ENCODE data around the gene ZNF629.

ZNF629 gene

DNA sequence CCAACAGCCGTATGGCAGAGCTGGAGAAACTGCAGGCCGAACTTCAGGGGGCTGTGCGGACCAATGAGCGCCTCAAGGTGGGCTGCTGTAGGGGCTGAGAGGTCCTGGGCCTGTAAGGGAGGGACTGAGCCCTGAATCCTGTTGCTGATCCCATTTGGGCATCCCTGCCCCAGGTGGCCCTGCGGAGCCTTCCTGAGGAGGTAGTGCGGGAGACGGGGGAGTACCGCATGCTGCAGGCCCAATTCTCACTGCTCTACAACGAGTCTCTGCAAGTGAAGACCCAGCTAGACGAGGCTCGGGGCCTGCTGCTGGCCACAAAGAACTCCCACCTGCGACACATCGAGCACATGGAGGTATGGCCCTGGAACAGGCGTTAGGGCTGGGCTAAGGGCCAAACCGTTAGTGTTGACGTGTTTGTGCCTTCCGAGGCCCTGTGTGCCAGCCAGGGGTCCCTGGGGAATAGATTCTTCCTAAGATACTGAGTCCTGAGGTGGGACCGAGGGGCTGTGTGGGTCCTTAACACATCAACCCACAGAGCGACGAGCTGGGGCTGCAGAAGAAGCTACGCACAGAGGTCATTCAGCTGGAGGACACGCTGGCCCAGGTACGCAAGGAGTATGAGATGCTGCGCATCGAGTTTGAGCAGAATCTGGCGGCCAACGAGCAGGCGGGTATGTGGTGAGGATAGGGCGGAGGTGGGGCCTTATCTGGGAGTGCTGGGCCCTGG, 20.6 kb downstream of the ZNF629 start:
- DNase-seq, result no peak

DNA sequence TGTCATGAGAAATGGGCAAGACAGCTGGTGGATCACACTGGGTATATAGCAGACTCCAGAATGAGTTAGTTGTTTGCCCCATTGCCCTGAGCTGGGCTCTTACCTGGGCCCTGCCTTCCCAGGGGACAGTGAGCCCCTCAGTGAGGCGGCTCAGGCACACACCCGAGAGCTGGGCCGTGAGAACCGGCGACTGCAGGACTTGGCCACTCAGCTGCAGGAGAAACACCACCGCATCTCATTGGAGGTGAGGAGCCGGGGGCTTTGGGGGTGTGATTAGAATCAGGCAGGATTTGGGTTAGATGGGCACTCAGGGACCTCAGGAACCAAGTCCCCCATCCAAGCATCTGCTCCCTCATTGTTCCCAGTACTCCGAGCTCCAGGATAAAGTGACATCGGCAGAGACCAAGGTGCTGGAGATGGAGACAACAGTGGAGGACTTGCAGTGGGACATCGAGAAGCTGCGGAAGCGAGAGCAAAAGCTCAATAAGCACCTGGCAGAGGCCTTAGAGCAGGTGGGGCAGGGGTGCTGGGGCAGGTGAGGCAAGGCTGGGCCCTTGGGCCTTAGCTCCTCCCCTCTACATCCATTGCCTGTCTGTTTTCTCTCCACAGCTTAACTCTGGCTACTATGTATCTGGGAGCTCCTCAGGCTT, 22.1 kb downstream of the ZNF629 start:
- DNase-seq, result no peak

DNA sequence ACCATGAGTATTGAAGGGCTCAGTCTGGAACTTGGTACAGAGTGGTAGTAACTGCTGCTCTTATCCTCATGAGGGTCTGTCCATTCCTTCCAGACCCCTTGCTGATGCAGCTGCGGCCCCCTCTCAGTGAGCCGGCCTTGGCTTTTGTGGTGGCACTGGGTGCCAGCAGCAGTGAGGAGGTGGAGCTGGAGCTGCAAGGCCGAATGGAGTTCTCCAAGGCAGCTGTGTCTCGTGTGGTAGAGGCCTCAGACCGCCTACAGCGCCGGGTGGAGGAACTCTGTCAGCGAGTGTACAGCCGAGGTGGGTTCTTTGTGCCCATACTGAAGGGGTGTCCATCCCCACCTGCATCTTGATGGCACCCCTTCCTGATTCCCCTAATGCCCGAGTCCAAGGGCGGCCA, 22.9 kb downstream of the ZNF629 start:
- no peak for DNase-seq

DNA sequence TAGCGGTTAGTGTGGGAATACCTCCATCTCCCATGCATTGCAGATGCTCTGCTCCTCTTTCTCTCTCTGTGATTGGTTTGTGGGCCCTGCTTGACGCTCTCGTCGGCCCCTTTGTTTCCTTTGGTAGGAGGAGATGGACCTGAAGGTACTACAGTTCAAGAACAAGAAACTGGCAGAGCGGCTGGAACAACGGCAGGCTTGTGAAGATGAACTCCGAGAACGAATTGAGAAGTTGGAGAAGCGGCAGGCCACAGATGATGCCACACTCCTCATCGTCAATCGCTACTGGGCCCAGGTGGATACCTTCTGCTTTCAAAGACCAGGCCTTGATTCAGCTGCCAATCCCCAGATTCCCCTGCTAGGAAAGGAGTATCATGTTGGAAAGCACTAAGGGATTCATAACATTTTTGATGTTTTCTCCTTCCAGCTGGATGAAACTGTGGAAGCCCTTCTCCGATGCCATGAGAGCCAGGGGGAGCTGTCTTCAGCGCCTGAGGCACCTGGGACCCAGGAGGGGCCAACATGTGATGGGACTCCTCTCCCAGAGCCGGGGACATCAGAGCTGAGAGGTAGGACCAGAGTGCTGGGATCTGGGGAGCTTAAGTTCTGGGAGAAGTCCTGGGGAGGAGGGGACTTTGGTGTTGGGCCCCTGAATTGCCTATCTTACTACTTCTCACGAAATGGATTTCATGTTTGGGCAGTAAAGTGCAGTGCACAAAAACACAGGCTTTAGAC, 23.8 kb downstream of the ZNF629 start:
- no peak for DNase-seq

DNA sequence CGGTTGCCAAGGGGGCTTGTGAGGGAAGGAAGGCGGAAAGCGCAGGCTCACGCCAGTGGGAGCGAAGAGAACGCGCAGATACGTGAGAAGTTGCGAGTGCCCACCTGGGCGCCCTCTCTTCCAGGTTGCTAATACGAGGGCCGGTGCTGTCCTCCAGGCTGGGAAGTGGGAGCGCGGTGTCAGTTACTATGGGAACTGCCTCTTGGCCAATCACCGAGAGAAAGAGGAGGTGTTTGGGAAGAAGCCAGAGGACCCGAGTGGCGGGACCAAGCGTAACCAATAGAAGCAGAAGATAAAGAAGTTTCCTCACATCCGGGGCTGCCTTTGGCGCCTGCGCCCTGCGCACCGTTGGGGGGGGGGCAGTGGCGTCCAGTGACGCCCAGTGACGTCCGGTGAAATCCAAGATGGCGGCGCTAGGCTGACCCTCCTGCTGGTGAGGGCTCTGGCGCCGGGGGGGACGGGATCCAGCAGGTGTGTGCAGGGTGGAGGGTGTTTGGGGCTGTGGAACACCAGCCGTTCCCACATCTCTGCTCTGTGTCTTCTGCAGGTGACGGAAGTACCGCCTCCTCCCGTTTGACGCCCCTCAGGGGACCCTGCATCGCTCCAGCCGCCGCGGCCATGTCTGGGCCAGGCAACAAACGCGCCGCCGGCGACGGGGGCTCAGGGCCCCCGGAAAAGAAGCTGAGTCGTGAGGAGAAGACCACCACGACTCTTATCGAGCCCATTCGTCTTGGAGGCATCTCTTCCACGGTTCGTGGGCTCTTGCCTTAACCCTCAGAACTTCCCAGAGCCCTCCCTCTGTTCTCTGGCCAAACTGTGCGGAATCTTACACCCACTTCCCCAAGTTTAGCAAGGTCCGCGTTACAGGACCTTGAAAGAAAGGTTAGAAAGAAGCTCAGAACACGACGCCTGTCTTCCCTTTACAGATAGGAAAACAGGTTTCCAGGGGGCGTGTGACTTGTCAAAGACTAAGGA, 24.8 kb downstream of the ZNF629 start, which contains the start of the genes CFAP119 and RNF40:
Gene CFAP119, minus strand, starts transcription at position 135 of the 975 bp plus-strand sequence. CDS start 314 bp downstream, outside the sequence.
Gene RNF40, plus strand, starts transcription at position 395 of the 975 bp plus-strand sequence. Its CDS starts 224 bp downstream, at position 619.
- DNase-seq, result peak; percentile 94

DNA sequence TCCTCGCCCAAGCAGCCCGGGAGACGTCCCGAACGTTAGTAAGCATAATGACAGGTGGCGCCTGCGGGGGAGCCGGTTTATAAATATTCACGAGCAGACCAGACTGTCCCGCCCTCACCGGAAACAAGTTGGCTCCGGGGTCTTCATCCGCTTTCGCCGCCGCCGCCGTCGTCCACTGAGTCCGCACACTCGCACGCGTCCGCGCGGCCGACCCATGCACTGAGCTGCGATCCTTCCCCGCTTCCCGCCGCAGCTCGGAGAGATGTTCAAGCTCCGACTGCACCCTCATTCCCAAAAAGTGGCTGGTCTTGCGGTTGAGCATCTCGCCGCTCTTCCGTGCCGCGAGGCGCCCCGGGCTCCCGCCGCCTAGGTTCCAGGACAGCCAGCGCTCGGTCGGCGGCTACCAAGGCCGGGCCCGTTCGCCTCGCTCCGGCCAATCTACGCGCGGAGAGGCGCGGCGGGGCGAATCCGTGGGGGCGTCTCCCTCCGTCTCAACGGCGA, 25.5 kb downstream of the ZNF629 start:
- peak; percentile 34 to 38 for DNase-seq

DNA sequence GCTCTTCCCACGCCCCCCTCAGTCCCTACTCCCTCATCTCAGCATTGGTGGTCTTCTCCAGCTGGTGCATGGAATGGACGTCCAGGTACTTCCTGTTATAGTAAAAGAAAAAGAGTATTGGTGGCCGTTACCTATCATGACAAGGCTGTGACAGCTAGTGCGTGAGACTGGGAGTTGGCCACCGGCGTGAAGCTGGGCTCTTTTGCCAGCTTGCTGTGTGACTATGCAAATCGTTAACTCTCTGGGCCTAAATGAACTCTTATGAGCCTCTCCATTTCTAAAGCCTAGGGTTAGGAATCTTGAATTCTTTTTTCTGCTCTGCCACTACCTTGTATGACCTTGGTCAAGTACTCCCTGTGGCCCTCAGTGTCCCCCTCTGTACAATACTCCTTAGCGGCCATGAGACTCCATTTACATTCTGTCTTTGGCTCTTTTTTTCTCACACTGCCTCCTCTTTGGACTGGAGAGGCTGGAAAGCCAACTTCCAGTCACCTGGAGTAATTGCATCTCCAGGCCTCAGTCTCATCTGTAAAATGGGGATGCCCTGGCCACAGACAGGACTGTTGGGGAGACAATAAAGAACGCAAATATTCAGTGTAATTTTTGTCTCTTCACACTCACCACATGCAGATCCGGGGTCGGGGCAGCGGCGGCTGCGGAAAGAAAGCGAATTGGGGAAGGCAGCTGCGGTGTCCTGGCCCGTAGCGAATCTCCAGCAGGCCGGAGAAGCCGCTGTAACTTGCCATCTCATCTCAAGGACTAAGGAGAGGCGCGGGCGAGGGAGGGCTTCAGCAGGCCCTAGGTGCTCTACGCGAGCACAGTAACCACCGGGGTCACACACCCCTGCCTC, 26.2 kb downstream of the ZNF629 start:
- DNase-seq, result no peak

DNA sequence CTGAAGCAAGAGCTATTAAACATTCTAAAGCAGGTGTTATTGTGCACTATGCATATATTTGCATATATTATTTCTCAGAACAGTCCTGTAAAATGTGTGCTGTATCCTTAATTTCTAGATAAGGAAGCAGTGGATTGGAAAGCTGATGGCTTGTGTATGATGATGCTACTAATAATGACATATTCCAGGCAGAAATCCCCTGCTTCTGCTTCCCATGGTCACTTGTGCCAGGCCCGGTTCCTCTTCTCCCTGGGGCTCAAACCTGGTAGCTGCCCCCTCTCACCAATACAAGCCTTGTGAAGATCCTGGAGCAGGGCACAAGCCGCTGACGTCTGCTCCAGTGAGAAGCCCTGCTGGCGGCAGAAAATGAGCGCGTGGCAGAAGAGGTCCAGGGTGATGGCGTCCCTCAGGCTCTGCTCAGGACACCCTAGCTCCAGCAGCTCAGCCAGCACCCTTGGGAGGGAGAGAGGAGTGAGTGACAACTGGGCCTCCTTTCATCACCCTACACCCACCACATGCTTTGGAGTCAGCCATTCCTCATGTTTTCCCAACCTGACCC, 26.9 kb downstream of the ZNF629 start:
- no peak for DNase-seq

DNA sequence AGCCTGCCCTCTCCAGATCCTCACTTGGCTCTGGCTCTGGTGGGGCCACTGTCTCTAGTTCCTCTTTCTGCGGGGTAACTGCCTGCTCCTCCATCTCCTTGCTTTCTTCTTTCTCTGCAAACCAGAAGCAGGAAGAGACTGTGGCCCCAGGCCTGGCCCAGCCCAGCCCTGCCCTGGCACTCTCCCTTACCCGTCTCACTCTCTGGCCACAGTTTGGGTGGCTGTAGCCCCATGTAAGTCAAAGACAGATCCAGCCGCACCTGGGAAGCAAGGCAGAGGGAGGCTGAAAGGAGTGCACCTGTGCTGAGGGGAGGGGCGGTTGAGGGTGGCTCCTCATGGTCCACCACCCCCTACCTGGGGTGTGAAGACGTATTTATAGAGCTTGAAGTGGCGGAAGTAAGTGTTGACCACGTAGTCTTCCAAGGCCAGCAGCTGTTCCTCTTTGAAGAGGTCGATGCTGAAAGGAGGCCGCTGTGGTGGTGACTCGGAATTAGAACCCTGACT, 28.0 kb downstream of the ZNF629 start:
- peak in 1 of 2 donors; percentile 44 for DNase-seq

DNA sequence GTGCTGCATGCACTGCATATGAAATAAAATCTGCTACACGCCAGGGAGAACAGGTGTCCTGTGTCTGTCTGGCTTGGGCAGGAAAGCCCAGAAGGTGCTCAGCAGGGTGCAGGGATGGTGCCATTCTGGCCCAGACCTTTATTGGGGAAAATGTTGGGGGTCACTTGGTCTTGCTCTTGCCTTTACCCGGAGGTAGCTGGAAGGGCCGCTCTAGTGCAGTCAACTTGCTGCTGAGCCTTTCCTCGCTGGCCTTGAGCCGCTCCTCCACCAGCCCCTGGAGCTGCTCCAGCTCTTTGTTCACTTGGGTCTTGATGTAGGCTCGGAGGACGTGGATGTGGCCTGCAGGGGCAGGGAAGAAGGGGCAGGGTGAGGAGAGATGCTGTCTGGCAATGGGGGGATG, 29.7 kb downstream of the ZNF629 start:
- no peak for DNase-seq

DNA sequence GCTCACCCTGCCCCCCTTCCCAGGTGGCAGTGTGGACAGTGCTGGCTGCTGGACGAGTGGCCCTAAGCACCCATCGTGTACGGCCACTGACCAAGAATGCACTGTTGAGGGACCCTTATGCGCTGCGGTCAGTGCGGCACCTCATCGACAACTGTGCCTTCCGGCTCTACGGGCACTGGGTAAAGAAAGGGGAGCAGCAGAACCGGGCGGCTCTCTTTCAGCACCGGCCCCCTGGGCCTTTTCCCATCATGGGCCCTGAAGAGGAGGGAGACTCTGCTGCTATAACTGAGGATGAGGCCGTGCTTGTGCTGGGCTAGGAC, 30.3 kb downstream of the ZNF629 start:
- no peak for DNase-seq

DNA sequence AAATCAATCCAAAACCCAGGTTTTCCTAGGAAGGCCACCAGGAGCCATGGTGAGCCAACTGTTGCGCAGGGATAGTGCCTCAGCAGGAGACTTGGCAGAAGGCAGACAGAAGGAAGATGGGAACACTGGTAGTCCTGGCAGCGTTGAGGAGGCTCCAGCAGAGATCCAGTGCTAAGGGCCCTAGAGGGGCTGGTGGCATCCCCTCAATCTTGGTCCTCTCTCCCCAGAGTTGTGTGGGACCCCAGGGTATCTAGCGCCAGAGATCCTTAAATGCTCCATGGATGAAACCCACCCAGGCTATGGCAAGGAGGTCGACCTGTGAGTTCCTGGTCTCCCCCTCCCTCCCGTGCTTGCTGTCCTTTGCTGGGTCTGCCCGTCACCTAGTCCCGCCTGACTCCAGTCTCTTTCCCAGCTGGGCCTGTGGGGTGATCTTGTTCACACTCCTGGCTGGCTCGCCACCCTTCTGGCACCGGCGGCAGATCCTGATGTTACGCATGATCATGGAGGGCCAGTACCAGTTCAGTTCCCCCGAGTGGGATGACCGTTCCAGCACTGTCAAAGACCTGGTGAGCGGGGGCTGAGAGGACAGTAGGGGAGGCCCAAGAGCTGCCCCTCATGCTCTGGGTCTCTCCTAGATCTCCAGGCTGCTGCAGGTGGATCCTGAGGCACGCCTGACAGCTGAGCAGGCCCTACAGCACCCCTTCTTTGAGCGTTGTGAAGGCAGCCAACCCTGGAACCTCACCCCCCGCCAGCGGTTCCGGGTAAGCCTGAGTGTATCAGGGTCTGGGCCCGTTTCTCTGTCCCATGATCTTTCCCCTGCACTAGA, 30.8 kb downstream of the ZNF629 start:
- DNase-seq, result no peak

DNA sequence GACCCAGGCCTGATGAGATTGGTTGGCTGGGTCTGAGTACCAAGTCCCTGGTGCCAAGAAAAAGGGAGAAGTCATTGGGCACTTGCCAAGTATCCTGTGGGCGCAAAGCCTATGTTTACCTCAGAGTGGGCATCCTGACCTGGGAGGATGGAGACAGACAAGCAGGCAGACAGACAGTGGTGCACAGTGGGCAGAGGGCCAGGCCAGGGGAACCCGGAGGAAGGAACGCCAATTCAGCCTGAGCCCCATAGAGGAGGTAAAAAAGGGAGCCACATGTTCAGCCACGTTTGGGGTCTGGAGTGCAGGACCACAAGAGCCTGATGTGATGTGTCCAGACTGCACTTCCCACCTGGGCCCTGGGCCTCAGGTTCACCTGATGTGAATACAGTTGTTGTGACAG, 33.4 kb downstream of the ZNF629 start:
- no peak for DNase-seq

DNA sequence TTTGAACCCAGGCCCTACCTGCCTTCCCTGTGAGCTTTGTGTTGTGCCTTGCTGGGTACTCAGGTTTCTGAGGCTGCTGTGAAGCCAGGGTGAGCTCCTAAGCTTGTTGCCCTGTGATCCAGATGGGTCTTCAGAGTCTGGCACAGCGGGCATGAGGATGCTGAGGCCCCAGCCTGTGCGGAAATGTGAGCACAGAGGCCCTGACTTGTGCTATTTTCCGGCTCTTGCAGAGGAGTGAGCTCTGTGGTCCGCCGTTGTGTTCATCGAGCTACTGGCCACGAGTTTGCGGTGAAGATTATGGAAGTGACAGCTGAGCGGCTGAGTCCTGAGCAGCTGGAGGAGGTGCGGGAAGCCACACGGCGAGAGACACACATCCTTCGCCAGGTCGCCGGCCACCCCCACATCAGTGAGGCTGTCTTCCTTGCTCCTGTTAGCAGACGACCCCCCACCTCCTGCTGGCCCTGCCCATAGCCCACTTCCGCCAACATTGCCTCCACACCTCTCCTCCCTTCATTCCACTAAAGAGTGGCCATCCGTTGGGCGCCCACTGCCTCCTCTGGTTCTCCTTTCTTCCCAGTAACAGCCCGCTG, 36.0 kb downstream of the ZNF629 start:
- DNase-seq, result no peak

DNA sequence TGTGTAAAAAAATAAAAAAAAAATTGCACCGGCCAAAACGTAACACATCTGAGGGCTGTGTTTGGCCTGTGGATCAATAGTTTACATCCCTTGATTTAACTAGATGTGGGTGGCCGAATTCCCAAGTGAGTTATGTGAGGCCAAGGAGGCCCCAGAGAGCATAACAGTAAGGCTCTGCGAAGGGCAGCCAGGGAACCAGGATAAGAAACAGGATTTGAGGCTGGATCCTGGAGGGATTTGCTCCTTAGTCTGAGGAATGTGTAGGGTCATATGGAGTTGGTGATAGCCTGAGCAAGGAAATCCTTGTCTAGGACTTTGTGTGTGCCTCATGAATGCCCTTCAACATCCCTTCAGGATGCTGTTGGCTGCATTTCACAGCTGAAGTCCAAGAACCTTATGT, 36.8 kb downstream of the ZNF629 start:
- DNase-seq, result no peak

DNA sequence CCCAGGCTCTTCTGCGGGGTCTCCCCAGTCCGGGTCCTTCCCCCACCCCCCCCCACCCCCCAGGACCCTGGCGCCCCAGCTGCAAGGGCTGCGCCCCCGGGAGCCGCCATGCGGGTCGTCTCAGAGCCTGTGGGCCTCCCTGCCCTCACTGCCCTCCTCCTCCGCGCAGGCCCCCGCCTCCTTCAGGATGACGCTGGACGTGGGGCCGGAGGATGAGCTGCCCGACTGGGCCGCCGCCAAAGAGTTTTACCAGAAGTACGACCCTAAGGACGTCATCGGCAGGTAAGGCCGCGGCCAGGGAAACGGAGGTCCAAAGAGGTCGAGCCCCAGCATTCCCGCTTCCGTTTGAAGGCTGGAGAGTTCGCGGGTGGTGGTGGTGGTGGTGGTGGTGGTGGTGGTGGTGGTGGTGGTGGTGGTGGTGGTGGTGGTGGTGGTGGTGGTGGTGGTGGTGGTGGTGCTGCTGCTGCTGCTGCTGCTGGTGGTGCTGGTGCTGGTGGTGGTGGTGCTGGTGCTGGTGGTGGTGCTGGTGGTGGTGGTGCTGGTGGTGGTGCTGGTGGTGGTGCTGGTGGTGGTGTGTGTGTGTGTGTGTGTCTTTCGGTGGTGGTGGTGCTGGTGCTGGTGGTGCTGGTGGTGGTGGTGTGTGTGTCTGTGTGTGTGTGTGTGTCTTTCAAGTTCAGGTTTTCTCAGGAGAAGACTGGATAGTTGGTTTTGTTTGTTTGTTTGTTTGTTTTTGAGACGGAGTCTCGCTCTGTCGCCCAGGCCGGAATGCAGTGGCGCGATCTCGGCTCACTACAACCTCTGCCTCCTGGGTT, 38.2 kb downstream of the ZNF629 start:
- peak; percentile 20 to 35 for DNase-seq

DNA sequence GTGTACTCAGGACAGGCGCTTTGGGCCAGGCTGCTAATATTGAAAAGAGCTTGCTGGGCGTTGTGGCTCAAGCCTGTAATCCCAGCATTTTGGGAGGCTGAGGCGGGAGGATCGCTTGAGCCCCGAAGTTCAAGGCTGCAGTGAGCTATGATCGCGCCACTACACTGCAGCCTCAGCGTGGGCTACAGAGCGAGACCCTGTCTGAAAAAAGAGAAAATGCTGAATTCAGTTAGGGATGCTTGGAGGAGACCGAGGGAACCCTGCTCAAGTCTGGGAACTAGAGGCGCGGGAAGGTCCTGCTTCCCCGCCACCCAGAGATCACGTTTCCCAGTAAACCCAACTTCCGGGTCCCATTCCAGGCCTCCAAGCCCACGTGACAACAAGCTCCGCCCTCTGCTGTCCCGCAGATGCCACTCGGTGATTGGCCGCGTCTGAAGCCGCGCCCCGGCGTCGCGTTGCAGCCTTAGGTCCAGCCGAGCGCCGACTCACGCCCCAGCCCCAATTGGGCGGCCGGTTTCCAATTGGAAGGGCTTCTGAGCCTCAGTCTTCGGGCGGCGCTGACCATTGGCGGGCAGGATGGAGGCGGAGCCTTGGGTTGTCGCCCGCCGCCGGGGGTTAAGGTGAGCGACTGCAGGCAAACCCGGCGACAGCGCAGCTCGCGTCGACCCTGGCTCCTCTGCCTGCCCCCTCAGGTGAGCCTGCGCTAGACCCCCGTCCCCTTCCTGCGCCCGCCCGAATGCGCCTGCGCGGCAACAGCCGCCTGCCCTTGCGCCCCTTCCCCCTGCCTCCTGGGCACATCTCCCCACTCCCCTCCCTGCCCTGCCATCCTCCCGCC, 39.0 kb downstream of the ZNF629 start, which contains the start of gene PHKG2:
Gene PHKG2, plus strand, starts transcription at position 627 of the 835 bp plus-strand sequence. CDS start 396 bp downstream, outside the sequence.
- DNase-seq, result peak; percentile 97

DNA sequence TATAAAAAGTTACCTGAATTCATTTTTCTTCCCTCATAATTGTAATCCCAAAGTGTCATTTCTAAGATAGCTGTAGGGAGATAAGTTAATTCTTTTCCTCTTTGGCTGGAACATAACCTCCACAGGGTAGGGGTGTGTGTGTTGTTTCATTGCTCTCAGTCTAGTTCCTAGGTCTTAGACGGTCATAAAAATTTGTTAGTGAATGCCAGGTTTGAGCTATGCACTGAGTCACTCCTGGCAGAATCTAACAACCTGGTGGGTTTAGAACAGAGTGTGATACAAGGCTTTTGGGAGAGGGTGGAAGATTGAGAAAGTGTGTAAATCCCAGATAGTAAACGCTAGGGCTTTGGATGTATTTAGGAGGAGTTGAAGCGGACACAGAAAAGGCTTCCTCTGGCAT, 39.7 kb downstream of the ZNF629 start:
- DNase-seq, result no peak

Data from CD4-positive, alpha-beta T cell treated with Interleukin-4 for 1 hour (primary cell).